HG02588 (cell line): Measurements from ENCODE around the gene NFIX.

ENCODE experiments used
- ATAC-seq: cut with Tn5 transposase; IDR thresholded peaks from one replicate; pipeline ENCODE4 v1.9.1; 2021; ENCODE audit warnings: mild to moderate bottlenecking, moderate library complexity; ENCODE audit not compliant: unreplicated experiment

The NFIX gene

DNA sequence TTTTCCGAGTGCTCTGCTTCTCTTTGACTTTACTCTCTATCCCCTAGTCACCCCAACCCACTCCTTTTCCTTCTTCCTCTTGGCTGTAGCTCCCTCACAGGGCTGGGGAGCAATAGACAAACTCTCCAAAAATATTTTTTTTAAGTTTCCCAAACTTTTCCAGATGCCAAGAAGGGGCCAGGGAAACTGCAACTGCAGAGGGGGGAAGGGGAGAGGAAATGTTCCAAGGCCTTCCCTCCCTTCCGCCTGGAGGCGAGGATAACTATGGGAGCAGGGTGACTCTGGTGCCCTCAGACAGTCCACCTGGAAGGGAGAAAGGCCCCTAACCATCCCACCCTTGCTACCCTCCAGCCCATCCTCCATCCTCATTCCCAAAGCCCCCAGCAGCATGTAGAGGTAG is 58.0 kb downstream of the NFIX start:
- ATAC-seq: no peak

DNA sequence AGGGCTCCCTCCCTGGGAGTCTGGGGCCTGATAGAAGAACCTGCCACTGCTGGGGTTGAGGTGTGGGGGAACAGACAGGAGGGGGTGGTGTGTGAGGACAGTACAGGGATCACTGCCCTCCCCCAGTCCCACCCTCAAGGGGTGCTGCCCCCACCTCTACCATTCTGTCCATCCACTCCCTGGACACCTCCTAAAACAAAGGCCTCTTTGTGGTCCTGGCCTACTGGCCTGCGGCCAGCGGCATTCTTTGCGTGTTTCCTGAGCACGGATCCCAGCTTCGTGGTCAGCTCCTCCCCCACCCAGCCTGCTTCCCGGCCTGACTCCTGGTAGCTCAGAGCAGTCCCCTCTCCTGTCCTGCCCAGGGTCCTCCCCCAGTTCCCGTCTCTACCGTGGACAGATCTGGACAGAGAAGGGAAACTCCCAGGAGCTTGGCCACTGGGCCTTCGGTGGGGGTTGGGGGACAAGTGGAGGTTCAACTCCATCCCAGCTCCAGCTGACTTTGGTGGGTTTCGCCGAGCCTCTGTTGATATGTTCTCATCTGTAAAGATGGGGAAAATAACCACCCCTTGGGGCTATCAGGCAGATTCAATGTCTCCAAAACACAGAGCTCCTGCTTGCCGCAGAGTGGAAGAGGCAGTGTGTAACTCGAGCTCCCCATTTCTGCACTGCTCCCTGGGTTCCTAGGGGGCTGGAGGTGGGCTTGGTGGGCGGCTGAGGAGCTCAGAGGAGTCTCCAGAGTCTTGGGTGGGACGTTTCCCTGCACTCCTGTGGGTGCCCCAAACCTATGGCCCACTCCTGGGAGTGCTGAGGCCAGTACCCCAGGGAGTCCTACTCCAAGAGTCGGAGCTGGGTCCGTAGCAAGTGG is 58.7 kb downstream of the NFIX start:
- no peak for ATAC-seq

DNA sequence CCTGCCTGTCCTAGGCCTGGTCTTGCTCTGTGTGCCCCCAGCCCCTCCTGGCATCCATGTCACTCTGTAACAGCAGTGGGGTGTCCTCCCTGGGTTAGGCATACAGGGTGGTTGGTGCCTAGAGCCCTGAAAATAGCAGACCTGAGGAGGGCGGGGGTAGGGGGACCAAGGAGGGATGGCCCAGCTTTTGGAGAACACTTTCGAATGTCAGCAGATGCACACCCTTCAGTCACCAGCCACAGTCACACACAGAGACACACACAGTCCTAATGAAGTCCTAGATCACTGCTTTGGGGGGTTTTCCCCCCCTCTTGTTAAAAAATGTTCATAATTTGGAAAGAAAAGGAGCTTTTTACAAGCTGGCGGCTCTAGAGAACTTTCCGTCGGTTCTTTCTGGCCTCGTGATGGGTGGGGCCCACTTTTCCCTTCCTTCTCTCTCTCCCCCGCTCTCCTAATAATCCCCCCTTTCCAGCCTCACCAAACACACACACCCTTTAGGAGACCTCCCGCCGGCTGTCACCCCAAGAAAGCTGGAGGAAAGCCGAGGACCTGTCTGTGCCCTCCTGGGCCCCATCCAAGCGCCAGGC is 59.4 kb downstream of the NFIX start:
- no peak for ATAC-seq

GRCh38 chr19:13055213-13056051 is 60.2 kb downstream of the NFIX start:
- ATAC-seq: no peak

- ATAC-seq: no peak
These were observed 60.9 kb downstream of the NFIX start for GRCh38 chr19:13056052-13056660.

DNA sequence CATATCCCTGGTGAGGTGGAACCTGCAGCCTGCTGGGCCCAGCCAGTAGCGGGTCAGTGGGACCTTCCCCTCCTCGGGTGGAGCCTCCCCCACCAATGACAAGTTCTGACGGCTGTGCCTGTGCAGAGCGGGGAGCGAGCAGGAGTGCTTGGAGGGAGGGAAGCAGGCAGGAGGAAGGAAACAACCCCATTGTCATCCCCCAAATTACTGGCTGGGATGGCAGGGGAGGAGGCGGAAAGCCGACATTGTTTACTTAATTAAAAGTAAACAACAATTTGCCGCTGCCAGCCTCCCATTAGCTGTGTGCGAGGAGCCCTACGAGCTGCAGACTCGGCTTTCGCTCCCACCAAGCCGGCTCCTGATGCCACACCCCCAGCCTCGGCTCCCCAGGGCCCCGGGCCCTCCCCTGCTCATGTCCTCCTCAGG is 61.9 kb downstream of the NFIX start:
- ATAC-seq: no peak

GRCh38 chr19:13057744-13058143 is 62.5 kb downstream of the NFIX start:
- ATAC-seq: no peak

GRCh38 chr19:13058951-13059660 is 63.8 kb downstream of the NFIX start:
- no peak for ATAC-seq

DNA sequence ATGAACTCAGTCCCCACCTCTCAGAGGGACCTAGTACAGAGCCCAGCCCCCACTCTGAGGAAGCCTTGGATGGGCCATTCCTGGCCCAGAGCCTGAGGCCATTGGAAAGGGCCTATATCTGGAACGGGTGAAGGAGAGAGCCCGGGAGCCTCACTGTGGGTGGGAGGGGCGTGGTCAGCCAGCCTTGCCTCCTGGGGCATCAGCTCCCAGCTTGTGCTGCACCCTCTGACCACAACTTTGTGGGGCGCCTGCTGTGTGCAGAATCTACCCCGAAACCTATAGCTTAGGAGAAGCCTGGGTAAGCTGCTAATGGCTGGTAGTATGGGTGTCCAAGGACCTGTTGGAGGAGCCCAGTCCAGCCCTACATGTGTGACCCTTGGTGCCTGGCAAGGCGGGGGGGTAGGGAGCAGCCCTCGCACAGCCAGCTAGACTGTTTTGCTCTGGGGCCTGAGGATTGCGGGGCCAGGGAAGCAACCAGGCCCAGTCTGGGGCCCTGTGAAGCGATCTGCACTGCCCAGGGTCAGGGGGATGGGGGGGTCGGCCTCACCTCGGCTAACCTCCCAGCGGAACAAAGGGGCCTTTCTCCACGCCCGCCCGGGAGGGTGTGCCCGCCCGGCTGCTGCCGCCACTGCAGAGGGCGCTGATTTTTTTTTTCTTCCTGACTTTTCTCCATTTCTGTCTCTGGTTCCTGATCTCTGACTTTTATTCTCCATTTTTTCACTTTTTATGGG is 65.1 kb downstream of the NFIX start:
- ATAC-seq: no peak

GRCh38 chr19:13060964-13061927 is 66.0 kb downstream of the NFIX start:
- ATAC-seq: no peak

- ATAC-seq: no peak
These were observed 67.0 kb downstream of the NFIX start for GRCh38 chr19:13062317-13062716.

DNA sequence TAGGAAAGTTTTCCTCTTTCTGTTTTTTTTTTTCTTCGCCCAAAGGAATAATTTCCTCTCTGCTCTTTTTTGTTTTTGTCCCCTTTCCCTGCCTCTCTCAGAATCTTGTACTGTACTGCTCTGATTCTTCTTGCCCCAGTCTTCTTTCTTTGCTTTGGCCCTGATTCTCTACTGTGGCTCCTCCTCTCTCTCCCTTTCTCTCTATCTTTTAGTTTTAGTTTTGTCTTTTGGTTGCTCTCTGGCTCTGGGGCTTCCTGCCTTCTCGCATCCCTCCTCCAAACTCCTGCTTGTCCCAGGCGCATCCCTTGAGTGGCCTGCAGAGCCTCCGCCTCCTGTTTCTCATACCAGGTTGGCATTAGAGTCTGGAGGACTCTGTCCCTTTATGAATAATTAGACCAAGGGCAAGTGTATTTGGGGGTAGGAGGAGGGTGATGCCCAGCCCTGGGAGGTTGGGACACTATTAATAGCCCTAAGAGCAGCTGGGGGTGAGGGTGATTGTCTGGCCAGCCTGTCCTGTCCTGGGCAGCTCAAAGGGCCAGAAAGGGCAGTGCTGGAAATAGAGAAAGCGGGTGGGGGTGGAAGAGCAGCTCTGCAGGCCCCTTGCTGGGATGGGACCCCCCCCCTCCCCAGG is 68.3 kb downstream of the NFIX start:
- ATAC-seq: no peak

DNA sequence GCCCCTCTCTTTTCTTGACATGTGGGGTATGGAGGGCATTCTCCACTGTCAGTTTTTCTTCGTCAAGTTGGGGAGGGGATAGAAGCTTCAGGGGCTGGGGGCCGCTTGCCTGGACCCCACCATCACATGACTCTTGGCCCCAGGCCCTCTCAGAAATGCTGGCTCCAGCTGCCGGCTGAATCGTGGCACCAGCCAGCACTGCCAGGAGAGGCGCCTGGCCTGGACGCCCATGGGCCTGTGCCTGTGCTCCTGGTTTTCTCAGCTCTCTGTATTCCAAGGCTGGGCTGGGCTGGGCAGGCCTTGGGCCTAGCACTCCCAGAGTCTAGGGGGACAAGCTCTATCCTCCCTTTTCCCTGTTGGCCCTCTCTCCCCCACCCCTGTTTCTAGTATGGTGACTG is 68.8 kb downstream of the NFIX start:
- no peak for ATAC-seq

DNA sequence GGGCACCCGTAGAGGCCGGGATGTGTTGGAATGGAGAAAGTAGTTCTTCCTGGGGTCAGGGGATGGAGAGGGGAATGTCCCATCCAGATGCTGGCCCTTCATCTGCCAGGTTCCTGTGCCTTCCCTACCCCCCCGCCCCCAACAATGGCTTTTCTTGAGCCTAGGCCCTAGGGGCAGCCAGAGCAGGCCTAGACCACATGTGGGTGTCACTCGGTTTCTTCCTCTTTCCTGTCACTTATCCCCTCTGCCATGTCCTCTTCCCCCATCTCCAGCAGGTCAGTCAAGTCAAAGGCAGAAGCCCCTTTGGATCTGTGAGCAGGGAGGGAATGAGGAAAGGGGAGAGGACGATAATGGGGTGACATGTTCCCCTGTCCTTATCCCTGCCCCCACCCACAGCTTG is 71.0 kb downstream of the NFIX start:
- no peak for ATAC-seq

DNA sequence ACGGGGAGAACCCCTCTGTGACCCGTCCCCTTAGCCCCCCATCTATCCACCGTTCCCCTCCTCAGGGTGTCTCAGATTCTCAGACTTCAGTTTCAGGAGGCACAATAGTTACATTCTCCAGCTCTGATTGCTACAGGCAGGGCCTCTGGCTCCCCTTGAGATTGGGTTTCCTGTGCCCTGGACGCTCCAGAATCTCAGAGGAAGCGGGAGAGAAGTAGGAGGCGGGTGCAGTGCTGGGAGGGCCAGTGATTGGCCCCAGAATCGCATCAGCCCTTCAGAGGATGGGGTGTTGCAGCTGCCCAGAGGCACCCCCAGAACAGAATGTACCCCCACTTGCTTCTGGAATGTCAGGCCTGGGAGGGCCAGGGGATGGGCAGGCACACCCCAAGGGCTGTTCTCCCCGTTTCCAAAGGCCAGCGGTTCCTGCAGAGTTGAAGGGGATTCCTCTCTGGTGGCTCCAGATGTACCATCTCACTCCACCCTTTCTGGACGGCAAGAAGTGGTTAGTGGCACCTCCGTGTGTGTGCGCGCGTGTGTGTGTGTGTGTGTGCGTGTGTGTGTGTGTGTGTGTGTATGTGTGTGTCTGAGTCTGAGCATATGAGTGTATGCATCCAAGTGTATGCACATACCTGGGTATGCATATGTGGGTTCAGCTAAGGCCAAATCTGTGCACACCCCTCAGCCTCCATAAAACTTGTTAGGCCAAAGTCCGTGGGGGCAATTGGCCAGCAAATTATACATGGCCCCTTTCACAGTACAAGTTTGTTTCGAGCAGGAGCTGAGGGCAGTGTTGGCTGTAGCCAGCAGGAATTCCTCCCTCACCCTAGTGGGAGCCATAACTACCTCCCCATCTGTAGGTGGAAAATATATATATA is 71.9 kb downstream of the NFIX start:
- no peak for ATAC-seq

DNA sequence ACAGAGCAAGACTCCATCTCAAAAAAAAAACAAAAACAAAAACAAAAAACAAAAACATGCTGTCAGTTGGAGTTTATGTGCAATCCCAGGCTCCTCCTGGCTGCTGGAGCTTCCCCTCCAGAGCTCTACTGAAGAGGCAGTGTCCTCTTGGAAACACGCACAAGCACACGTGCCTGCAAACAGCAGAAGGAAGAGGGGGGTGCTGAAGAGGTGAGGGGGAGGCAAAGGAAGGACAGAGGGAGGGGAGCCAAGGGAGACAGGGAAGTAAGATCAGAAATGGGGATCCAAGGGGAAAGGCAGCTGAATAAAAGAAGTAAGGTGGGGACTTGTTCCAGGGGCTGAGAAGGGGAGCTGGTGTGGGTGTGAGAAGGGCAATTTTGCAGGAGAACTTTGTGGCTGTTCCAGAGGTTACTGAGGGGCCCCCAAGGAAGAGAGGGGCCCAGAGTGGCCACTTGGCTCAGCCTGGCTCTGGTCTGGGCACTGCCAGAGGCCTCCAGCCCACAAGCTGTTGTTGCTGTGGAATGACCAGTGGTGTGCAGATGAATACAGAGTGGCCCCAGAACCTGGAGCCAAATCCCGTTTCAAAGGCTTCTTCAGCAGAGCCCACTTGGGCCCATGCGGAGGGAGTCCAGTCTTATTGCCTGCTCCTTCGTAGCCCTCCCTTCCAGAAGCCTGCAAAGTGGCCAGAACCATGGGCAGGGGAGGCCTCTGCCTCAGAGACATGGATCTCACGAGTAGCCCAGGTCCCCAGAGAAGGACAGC is 73.0 kb downstream of the NFIX start:
- ATAC-seq: no peak
